Natural killer cell (primary cell): ENCODE data around the gene ANKRD31. TPM values are rescaled to one million over a fixed set of nuclear protein-coding genes. Genes with fewer than 3 reads are reported as not detected.

Source experiments
- ATAC-seq, 3 donors: fragments of 150-1000 bp in 2 of 3; fragments of 200-7000 bp in 1 of 3; cut with Tn5 transposase; 1 replicate in 1 of 3; 2 replicates in 2 of 3; pipeline ENCODE4 v1.10.0; 2021; ENCODE audit warnings: mild to moderate bottlenecking in 2 of 3, moderate library complexity in 2 of 3
- DNase-seq, 2 donors: peaks; one replicate each; pipeline versions ENCODE4 v3.0.0 to v3.0.0-alpha.2; 2013 to 2021; ENCODE audit warnings: mixed read lengths in 1 of 2
- H3K27ac ChIP-seq: one replicate; pipeline ENCODE4 v1.5.1; 2013; ENCODE audit warnings: mild to moderate bottlenecking, low read length
- H3K27me3 ChIP-seq: one replicate; pipeline ENCODE4 v1.6.1; 2013; ENCODE audit warnings: low read length; ENCODE audit not compliant: control insufficient read depth, insufficient read depth
- H3K36me3 ChIP-seq: one replicate; pipeline ENCODE4 v1.6.1; 2013; ENCODE audit warnings: low read length; ENCODE audit not compliant: control insufficient read depth, insufficient read depth
- H3K4me1 ChIP-seq: one replicate; pipeline ENCODE4 v1.6.1; 2013; ENCODE audit warnings: low read length; ENCODE audit not compliant: control insufficient read depth, insufficient read depth
- H3K4me3 ChIP-seq: one replicate; pipeline ENCODE4 v1.5.1; 2013; ENCODE audit warnings: low read length
- H3K9me3 ChIP-seq: one replicate; pipeline ENCODE4 v1.6.1; 2013; ENCODE audit warnings: low read length; ENCODE audit not compliant: control insufficient read depth, insufficient read depth
- H3K27ac Mint-ChIP-seq, 2 donors: one replicate each; pipeline ENCODE4 v1.8.0; 2022; ENCODE audit warnings: mild to moderate bottlenecking in 2 of 2, mixed read lengths in 2 of 2, moderate library complexity in 1 of 2
- H3K27me3 Mint-ChIP-seq, 2 donors: one replicate each; pipeline ENCODE4 v1.8.0; 2022; ENCODE audit warnings: low read depth in 2 of 2, mixed read lengths in 2 of 2
- H3K36me3 Mint-ChIP-seq: one replicate; pipeline ENCODE4 v1.8.0; 2022; ENCODE audit warnings: mixed read lengths
- H3K4me1 Mint-ChIP-seq, 2 donors: one replicate each; pipeline ENCODE4 v1.8.0; 2022; ENCODE audit warnings: mixed read lengths in 2 of 2
- H3K4me3 Mint-ChIP-seq: one replicate; pipeline ENCODE4 v1.8.0; 2022; ENCODE audit warnings: mild to moderate bottlenecking, moderate library complexity, mixed read lengths
- H3K9me3 Mint-ChIP-seq, 2 donors: one replicate each; pipeline ENCODE4 v1.8.0; 2022; ENCODE audit warnings: mixed read lengths in 2 of 2
- WGBS: methylation state at CpG from one replicate; pipeline ENCODE4 v1.1.7; 2013; ENCODE audit warnings: missing lambda C conversion rate; ENCODE audit not compliant: insufficient coverage; 5-methylcytosine and 5-hydroxymethylcytosine counted together
- intact Hi-C: fragments of 100-400 bp; cut with micrococcal nuclease; formaldehyde crosslinking; loops from one replicate; pipeline ENCODE4 v1.14.2; 2022
- total RNA-seq, 4 donors: library from RNA; stranded (reverse); fragments of 120-200 nt in 1 of 4; gene quantifications; one replicate each; pipeline versions ENCODE4 v1.2.3 to v1.2.4, GENCODE V29; 2013 to 2022
- TF ChIP-seq, protein P1 (sequence below): fragments of 200-600 bp; IDR thresholded peaks from one replicate; pipeline ENCODE4 v1.8.0; 2022; ENCODE audit warnings: antibody characterized with exemption

Gene ANKRD31
- total RNA-seq, 3 donors from 2014 or later (not counting 1 experiment from before 2014, with no cell fraction given), result 0.09 to 0.15 (median 0.12) TPM

DNA sequence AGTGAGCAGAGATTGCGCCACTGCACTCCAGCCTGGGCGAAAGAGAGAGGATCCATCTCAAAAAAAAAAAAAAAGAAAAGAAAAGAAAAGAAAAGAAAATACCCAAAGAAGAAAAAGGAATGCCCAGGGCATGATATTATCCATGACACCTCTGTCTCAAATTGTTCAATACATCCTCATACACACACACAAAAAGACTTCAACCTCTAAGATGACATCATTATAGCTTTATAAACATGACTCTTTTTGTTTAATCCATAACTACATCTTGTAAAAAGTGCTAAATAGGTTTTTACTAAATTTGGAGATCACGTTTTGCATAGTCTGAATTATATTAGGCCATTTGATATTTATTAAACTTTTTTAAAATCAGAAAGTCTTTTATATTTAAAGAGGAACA, 33.1 kb downstream of the ANKRD31 start:
- WGBS, result no CpG with 5 or more reads among the region's 3 CpGs
- no peaks in the 10 kb centered on the region for H3K36me3 Mint-ChIP-seq
- H3K27me3 ChIP-seq, result no peaks in the 10 kb centered on the region
- ATAC-seq, result no peak
- peaks cover 0 to 3% of the 10 kb centered on the region in 2 donors for H3K27me3 Mint-ChIP-seq
- intact Hi-C loops, result no loop called here
- H3K4me1 ChIP-seq, result no peaks in the 10 kb centered on the region
- no peaks in the 10 kb centered on the region for H3K9me3 ChIP-seq
- no peak overlapping the region for H3K4me3 Mint-ChIP-seq
- no peak overlapping the region for H3K27ac Mint-ChIP-seq
- H3K36me3 ChIP-seq, result no peaks in the 10 kb centered on the region
- no peak overlapping the region for H3K4me3 ChIP-seq
- TF ChIP-seq, protein P1, sequence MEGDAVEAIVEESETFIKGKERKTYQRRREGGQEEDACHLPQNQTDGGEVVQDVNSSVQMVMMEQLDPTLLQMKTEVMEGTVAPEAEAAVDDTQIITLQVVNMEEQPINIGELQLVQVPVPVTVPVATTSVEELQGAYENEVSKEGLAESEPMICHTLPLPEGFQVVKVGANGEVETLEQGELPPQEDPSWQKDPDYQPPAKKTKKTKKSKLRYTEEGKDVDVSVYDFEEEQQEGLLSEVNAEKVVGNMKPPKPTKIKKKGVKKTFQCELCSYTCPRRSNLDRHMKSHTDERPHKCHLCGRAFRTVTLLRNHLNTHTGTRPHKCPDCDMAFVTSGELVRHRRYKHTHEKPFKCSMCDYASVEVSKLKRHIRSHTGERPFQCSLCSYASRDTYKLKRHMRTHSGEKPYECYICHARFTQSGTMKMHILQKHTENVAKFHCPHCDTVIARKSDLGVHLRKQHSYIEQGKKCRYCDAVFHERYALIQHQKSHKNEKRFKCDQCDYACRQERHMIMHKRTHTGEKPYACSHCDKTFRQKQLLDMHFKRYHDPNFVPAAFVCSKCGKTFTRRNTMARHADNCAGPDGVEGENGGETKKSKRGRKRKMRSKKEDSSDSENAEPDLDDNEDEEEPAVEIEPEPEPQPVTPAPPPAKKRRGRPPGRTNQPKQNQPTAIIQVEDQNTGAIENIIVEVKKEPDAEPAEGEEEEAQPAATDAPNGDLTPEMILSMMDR, result no peak
- no peak for DNase-seq
- no peak overlapping the region for H3K27ac ChIP-seq
- no peaks in the 10 kb centered on the region for H3K4me1 Mint-ChIP-seq
- no peaks in the 10 kb centered on the region for H3K9me3 Mint-ChIP-seq

DNA sequence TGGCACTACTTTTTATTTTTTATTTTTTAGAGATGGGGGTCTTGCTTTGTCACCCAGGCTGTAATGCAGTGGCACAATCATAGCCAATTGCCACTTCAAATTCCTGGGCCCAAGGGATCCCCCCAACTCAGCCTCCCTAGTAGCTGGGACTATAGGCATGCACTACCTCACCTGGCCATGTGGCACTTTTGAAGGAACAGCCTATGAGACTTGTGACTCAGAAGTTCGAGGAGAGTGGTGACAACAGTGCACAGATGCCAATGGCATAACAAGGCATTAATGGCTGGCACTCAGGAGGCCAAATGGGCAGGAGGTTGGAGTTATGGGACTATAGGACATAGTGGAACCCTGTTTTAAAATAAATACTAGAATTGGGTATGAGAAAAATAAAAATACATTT, 33.7 kb downstream of the ANKRD31 start:
- Mint-ChIP-seq H3K4me3 (no peak overlapping the region), H3K27ac (no peak overlapping the region), H3K27me3 (peaks cover 0 to 3% of the 10 kb centered on the region in 2 donors), H3K4me1 (no peaks in the 10 kb centered on the region), H3K9me3 (no peaks in the 10 kb centered on the region), H3K36me3 (no peaks in the 10 kb centered on the region)
- H3K4me1 ChIP-seq, result no peaks in the 10 kb centered on the region
- H3K9me3 ChIP-seq, result no peaks in the 10 kb centered on the region
- ATAC-seq (no peak), DNase-seq (no peak)
- H3K4me3 ChIP-seq, result no peak overlapping the region
- 72% methylated on average over 1 of the region's 1 CpG for WGBS
- H3K27me3 ChIP-seq, result no peaks in the 10 kb centered on the region
- TF ChIP-seq, protein P1, result no peak
- no peak overlapping the region for H3K27ac ChIP-seq
- no peaks in the 10 kb centered on the region for H3K36me3 ChIP-seq
- intact Hi-C loops, result no loop called here

DNA sequence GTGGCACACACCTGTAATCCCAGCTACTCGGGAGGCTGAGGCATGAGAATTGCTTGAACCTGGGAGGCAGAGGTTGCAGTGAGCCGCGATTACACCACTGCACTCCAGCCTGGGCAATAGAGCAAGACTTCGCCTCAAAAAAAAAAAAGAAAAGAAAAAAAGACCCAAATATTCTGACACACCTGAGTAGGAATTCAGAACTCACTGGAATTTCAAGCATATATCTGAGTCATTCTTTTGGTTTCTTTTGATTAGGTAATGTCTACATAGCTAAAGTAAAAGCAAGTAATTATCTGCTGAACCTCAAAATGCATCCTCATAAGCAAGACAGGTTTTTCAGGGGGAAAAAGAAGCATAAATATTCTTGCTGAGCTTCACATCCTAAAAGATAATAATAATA, 35.9 kb downstream of the ANKRD31 start:
- no peak overlapping the region for H3K27ac Mint-ChIP-seq
- Histone ChIP-seq H3K27ac (no peak overlapping the region), H3K27me3 (no peaks in the 10 kb centered on the region), H3K9me3 (no peaks in the 10 kb centered on the region), H3K36me3 (no peaks in the 10 kb centered on the region), H3K4me1 (no peaks in the 10 kb centered on the region), H3K4me3 (no peak overlapping the region)
- no peaks in the 10 kb centered on the region for H3K36me3 Mint-ChIP-seq
- DNase-seq (no peak), ATAC-seq (no peak)
- H3K9me3 Mint-ChIP-seq, result no peaks in the 10 kb centered on the region
- WGBS, result 94% methylated on average over 4 of the region's 4 CpGs
- TF ChIP-seq, protein P1, result no peak
- H3K4me3 Mint-ChIP-seq, result no peak overlapping the region
- H3K4me1 Mint-ChIP-seq, result no peaks in the 10 kb centered on the region
- H3K27me3 Mint-ChIP-seq, result peaks cover 2 to 3% of the 10 kb centered on the region in 2 donors
- intact Hi-C loops, result no loop called here

DNA sequence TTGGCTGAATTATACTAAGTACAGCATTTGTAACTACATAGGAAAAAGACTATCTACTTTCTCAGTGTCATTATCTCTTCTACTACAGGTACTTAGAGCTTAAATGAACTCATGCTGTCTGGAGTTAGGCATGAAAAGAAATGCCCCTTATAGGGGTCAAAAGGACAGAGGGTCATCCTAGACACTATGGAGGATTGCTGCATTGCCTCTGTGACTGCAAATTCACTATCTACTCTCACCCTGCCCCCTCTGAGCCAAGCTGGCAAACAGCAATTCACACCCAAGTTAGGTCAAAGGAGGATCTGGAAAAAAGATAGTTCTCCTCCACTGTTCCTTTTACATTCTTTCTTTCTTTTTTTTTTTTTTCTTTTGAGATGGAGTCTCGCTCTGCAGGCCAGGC, 36.7 kb downstream of the ANKRD31 start:
- intact Hi-C loops, result no loop called here
- TF ChIP-seq, protein P1, result no peak
- Mint-ChIP-seq H3K4me3 (no peak overlapping the region), H3K4me1 (no peaks in the 10 kb centered on the region), H3K27ac (no peak overlapping the region), H3K9me3 (no peaks in the 10 kb centered on the region), H3K36me3 (no peaks in the 10 kb centered on the region), H3K27me3 (peaks cover 0 to 10% of the 10 kb centered on the region in 2 donors)
- WGBS, result 88% methylated on average over 1 of the region's 1 CpG
- no peak overlapping the region for H3K27ac ChIP-seq
- no peaks in the 10 kb centered on the region for H3K36me3 ChIP-seq
- no peak for ATAC-seq
- DNase-seq, result no peak
- H3K27me3 ChIP-seq, result peaks cover 2% of the 10 kb centered on the region
- H3K4me3 ChIP-seq, result no peak overlapping the region
- H3K4me1 ChIP-seq, result no peaks in the 10 kb centered on the region
- no peaks in the 10 kb centered on the region for H3K9me3 ChIP-seq
